Activated gamma-delta T cell treated with anti-CD3 and anti-CD28 coated beads, Interleukin-2, amount 50 U/mL, for 16 hours (primary cell): ENCODE data around the gene DAZAP1.

Experiments used
- DNase-seq: peaks from one replicate; pipeline ENCODE4 v3.0.0-alpha.2; 2020; ENCODE audit warnings: low read depth

The DAZAP1 gene

DNA sequence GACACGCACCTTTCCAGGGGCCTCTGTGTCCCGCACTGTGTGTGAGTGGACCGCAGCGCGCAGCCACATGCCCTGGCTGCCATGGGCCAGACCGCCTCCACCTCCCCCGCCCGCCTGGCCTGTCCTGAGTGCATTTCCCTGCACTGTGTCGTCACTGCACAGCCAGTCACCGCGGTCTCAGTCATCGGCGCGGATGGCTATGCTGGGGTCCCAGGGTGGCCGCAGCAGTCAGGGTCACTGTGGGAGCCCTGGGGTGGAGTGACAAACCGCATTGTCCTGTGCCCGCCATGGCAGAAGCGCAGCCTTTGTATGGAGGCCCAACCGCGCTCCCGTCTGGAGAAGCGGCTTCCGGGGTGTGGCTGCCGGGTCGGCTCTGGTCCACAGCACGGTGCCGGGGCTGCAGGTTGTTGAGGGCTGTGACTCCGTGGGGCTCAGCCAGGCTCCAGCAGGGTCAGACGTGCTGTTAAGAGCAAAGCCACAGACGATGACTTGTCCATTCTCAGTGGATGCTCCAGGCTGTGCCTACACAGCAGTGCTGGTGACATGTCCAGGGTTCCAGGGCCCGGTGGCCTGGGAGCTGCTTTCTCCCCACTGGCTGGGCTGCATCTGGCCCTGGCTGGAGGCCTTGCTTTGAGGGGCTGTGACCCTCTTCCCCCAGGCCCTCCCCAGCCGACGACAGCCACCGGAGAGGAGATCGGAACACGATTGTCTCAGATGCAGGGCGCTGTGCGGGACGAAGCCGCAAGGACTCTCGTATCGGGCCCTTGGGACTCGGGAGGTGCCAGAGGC is 30.0 kb upstream of the DAZAP1 start:
- DNase-seq, result no peak

DNA sequence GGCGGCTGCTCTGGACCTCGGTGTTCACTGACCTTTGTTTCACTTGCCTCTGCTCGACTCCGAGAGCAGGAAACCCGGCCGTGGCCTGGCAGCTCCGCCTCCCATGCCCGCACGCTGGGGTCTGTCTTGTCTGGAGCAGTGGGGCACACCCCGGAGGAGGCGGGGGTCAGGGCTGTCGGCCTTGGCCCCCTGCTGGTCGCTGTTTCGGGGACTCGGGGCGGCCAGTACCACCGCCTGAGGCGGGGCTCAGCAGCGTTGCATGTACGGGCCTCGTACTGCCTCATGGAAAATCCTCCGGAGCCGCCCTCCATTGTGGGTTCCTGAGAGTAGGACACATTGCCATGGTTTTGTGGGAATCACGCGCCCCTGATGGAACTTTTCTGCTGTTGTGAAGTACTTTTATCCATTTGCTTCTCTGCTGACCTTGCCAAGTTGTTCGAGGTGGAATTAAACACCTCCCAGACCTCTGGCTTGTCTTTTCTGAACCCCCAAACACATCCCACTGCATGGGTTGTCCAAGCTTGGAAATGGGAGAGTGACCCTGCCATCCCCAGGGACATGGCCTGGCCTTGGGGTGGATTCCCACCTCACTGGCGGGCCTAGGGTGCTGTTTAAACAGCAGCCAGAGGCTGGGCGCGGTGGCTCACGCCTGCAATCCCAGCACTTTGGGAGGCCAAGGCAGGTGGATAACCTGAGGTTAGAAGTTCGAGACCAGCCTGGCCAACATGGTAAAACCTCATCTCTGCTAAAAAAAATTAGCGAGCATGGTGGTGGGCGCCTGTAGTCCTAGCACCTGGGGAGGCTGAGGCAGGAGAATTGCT is 29.2 kb upstream of the DAZAP1 start:
- no peak for DNase-seq

DNA sequence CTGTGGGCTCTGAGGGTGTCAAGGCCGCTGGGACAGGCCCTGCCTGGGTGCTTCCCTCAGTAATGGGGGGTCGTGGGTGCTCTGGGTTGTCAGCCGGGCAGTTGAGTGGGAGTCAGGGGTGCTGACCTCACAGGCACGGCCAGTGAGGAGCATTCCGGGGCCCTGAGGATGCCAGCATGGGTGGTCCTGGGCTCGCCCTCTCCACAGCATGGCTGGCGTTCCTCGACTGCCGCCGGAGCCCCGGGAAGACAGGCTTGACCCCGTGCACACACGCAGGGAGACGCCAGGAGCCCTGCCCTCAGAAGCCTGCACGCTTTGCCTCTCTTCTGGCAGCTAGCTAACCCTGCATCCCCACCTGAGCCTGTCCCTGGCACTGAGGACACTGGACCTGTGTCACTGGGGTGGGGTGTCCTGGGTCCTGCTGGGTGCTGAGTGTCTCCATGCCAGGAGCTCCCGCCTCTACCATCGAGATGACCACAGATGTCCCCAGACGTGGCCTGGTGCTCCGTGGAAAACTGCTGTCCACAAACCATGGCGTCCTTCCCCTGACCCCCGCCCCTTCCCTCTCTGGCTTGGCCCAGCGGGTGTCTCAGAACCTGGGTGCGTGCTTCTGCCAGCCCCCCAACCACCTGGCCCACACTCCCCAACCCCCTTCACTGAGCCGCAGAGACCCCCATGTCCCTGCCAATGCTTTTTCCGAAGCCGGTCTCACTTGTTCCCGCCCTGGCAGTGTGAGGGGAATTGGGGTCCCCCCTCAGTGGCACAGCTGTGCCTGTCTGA is 28.1 kb upstream of the DAZAP1 start:
- no peak for DNase-seq

DNA sequence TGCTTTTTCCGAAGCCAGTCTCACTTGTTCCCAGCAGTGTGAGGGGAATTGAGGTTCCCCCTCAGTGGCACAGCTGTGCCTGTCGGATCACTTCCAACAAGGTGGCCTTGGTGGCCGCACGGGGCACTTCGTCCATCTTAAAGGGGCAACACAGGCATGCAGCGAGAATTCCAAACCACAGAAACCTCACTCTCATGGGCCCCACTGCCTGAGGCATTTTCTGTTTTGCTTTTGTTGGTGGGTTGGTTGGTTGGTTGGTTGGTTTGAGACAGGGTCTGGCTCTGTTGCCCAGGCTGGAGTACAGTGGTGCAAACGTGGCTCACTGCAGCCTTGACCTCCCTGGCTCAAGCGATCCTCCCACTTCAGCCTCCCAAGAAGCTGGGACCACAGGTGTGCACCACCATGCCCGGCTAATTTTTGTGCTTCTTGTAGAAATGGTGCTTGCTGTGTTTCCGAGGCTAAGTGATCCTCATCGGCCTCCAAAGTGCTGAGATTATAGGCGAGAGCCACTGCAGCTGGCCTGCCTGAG is 27.4 kb upstream of the DAZAP1 start:
- DNase-seq, result no peak

DNA sequence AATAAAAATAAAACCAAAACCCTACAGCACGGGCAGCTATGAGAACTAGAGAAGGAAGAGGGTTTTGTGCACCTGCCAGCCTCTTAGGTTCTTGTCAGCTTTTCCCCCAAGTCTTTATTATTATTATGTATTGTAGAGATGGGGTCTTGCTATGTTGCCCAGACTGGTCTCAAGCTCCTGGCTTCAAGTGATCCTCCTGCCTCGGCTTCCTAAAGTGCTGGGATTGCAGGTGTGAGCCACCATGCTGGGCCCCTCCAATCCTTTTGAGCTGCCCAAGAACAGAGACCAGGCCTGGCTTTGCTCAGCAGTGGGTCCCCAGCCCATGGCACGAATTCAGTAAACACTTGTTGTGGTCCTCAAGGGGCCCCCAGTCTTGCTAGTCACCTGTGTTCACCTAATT is 25.1 kb upstream of the DAZAP1 start:
- DNase-seq, result no peak

DNA sequence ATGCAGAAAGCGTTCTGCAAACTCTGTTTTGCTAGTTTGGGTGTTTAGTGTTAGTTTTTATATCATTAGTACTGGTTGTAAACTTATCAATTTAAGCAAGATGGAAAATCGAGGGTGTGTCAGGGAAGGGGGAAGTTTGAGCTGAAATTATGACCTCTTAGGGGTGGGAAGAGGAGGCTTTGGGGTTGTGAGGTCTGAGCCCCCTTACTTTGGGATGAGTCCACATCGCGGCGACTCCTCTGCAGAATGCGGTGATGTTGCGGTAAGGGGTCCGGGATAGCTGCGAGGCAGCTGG is 24.4 kb upstream of the DAZAP1 start:
- no peak for DNase-seq

DNA sequence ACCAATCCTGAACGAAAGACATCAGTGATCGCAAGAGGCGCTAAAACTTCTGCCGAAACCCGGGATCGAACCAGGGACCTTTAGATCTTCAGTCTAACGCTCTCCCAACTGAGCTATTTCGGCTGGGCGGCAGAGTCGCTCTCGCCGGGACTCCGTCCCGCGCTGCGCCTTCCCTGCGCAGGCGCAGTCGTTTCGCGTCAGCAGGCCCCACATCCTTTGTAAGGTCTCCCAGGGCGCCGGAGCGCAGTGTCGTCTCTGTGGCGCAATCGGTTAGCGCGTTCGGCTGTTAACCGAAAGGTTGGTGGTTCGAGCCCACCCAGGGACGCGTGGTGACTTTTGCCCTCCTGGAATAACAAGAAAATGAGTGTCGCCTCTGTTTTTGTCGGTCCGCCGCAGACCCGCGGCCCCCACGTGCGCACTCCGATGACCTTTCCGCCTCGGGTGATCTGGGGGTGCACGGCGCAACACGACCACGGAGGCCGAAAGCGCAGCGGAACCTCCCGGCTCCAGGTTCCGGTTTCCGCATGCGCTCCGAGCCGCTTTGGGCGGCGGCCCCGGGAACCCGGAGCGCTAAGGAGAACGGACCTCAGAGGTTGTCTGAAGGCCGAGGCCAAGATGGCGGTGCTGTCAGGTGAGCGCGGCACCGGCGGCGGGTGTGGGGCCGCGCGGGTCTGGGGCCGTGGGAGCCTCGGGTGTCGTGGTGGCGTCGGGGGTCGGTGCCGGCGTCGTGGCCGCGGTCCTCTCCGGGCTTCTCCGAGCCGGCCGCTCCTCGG is 23.9 kb upstream of the DAZAP1 start, which contains the start of gene NDUFS7:
TSS of gene NDUFS7 (plus strand) at position 596 of the 773 bp plus-strand sequence. CDS start at position 616, 20 bp downstream.
- DNase-seq, result peak; percentile 92

DNA sequence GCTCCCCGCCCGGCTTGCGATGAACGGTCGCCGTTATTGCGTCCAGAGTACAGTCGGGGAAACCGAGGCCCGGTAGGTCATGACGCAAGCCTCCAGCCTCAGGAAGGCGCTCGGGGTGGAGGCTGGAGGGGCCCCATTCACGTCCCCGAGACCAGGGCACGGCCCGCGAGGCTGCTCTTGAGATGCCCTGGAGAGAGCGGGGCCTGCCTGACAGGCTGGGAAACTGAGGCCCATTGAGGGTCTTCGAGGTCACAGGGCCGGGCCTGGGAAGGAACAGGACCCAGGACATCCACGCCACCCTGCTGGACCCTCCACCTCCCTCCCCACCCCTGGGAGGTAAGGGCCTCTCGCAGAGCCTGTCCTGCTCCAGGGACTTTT is 23.3 kb upstream of the DAZAP1 start:
- no peak for DNase-seq

DNA sequence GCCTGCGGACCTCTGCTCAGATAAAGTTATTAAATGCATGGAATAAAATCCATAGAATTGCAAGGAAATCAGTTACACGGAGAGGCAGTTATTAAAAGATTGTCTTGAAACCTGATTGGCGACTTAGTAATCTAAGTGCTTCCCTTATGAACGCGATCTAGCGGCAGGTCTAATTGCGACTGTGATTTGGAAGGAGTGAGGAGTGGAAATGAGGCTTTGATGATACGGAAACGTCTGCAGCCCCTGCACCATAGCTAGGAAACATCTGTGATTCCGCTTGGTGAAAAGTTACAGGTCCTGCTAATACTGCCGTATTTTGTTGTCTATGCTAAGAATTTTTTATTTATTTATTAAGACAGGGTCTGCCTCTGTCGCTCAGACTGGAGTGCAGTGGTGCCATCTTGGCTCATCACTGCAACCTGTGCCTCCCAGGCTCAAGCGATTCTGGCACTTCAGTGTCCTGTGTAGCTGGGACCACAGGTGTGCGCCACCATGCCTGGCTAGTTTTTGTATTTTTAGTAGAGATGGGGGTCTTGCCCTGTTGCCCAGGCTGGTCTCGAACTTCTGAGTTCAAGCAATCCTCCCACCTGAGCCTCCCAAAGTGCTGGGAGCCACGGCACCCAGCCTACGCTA is 22.8 kb upstream of the DAZAP1 start:
- no peak for DNase-seq

DNA sequence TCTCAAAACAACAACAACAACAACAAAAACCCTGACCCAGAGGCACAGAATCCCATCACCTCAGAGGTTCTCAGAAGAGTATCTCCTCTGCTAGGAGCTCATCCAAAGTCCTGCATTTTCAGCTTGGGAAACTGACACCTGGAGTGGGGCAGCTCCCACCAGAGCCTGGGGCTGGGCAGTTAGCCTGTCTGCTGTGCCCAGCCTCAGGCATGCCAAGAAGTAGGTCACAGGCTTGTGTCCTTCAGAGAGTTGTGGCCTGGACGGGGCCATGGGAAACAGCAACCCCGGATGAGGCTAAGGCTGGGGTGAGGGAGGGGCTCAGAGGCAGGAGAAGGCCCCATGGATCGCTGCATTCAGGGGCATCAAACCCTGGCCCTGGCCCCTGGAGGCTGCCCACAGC is 21.6 kb upstream of the DAZAP1 start:
- DNase-seq, result no peak

DNA sequence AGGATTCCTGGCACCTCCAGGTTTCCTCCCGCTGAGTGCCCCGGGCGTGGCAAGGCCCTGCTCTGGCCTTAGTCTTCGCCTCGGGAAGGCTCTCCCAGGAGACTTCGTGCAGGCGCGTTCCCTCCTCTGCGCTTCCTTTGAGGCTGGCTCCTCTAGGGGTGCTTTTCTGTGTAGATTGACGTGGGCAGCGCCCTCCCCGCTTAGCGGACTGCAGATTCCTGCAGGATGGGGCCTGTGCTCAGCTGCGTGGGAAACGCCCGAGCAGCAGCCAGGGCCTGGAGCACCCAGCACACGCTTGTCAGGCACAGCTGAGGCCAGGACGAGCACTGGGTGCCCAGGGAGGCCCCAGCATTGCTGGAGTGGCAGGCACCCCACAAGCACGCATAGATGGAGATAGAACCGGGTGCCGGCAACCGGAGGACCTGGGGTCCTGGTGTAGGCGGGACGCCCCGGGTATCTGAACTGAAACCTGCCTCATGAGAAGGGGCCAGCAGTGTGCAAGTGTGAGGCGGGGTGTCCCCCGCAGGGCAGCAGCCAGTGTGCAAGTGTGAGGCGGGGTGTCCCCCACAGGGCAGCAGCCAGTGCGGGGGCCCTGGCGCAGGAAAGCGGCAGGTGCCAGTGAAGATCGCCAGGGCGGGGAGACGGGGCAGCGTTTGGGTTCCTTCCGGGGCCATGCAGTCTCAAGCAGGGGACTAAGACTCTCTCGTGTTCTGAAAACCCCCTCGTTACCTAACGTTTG is 20.3 kb upstream of the DAZAP1 start:
- no peak for DNase-seq

DNA sequence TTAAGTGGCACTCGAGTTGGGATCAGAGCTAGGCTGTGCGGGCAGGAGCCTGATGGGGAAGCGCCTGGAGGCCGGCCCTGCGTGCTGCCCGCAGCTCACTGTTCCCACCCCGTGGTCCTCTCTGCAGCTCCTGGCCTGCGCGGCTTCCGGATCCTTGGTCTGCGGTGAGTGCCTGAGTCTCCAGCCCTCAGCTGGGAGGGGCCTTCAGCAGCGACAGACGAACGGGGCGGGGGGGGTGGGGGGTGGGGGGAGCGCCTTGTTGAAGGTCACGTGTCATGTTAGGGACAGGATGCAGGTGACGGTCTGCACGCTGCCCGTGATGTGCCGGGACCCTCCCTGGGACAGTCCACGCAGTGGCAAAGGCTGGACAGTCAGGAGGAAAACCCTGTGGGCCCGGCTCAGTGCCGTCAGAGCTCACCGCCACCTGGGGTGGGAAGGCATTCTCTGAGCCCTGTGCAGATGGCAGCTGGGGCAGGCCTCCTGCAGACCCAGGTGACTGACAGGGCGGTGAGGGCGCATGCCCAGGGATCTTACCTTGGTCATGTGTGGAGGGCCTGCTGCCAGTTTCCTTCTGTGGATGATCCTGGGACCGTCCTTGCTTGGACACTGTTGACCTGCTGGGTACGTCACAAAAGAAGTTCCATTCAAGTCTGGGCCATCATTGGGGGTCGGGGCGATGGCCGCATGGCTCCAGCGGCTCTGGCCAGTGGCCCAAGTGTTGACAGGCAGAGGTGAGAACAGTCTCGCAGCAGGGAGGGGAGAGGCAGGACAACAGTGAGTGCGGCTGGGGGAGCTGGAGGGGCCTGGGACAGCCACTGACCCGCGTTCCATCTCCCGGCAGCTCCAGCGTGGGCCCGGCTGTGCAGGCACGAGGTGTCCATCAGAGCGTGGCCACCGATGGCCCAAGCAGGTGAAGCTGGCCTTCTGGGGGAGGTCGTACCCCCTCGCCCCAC is 19.4 kb upstream of the DAZAP1 start:
- no peak for DNase-seq

DNA sequence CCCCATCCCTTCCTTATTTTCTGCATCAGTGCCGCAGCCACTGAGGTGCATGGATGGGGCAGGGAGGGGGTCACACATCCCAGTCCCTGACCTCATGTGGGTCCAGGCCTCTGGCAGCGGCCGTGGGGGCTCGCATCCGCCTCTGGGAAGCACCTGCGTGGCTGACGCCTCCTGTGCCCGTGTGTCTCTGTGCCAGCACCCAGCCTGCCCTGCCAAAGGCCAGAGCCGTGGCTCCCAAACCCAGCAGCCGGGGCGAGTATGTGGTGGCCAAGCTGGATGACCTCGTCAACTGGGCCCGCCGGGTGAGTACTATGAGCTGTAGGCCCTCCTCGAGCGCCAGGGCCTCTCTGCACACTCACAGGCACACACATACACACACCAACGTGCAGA is 18.8 kb upstream of the DAZAP1 start:
- DNase-seq, result no peak

DNA sequence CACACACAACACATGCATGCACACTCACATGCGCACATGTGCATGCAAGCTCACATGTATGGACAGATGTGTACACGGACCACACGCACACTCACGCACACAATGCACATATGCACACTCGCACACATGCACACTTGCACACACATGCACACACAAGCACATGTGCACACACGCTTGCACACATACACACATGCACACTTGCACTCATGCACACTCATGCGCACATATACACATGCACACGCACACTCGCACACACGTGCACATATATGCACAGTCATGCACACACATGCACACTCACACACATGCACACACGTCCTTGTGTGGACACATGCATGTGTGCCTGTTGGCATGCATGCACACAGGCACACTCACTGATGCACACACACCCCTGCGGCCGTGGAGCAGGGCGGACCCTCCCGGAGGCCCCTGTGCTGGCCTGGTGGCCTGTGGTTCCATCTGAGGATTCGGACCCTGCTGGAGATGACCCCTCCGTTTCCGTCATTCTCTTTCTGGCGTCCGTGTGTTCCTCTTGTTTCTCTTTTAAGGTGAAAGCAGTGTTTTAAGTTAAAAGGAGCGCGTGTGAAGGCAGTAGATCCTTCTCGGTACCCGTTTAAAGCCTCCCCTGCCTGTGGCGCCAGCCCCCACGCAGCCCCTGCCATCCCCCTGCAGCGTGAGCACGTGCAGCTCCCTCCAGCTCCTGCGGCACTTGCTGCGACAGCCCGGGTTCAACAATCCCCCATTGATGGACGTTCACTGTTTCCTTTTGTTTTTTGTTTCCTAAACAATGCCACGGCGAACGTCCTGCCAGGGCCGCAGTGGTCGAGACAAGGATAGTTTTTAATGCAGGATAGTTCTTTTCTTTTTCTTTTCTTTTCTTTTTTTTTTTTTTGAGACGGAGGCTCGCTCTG is 18.1 kb upstream of the DAZAP1 start:
- no peak for DNase-seq

DNA sequence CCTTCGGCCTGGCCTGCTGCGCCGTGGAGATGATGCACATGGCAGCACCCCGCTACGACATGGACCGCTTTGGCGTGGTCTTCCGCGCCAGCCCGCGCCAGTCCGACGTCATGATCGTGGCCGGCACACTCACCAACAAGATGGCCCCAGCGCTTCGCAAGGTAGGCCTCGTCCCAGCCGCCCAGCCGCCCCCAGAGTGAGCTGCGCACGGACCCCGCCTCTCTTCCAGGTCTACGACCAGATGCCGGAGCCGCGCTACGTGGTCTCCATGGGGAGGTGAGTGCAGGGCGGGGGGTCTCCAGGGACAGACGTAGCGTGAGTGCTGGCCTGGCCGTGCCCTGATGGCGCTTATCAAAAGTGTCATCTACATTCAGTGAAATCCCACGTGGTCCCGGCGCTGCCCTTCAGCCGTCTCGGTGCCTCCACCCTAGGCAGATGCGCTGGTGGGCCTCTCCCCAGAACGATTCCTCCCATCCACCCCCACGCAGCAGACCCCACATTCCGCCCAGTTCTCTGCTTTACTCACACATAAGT is 16.4 kb upstream of the DAZAP1 start:
- DNase-seq, result no peak

DNA sequence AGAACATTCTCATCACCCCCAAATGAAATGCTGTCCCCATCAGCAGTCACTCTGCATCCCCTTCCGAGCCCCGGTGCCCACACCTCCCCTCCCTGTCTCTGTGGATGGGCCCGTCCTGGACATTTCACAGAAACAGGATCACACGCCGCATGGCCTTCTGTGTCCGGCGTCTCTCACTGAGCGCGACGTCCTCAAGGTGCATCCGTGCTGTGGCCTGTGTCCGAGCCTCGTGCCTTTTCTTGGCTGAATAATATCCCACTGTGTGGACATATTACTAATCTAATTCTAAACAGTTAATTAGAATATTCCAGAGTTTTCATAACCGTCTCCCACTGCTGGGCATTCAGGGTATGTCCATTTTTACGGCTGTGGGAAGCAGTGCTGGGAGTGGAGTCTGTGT is 15.0 kb upstream of the DAZAP1 start:
- DNase-seq, result no peak

DNA sequence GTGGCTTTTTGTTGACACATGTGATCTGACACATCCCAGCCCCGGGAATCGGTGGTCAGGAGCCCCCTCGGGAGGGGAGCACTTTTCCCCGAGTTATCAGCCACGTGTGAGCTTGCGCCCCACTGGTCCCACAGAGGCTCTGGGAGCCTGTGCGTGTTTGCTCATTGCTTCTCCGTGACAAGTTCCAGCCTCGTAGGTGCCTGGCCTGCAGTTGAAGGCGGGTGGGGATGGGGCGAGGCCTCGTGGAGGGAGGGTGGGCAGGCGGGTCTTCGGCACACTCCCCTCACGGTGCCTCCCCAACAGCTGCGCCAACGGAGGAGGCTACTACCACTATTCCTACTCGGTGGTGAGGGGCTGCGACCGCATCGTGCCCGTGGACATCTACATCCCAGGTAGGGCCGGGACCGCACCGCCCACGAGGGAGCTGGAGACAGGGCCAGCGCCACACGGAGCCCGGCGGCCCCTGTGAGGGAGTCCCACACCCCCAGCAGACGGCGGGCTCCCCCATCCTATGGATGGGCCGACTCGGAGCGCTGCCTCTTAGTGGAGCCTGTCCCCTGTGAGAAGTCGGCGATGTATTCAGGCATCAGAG is 14.4 kb upstream of the DAZAP1 start:
- DNase-seq, result no peak

DNA sequence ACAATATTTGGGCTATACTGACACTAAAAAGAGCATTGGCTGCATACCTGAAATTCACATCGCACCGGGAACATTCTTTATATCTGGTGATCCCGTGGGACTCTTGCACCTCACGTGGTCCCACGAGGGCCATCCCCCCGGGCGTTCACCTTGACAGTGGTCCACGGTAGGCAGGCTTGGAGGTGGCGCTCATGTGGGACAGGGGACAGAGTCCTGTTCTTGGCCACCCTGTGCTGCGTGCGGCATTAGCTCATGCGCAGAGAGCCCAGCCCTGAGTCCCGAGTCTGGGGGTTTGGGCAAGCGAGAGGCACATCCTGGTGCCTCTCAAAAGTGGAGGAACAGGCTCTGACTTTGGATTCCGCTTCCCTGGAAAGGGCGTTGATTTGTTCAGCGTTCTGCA is 13.5 kb upstream of the DAZAP1 start:
- DNase-seq, result no peak
